GM12878 (cell line): ENCODE data around the gene RALGAPB. TPM values are rescaled to one million over a fixed set of nuclear protein-coding genes. Genes with fewer than 3 reads are reported as not detected.
"Not testable (repeated sequence)": the region's sequence is repeated elsewhere in the genome, so short reads cannot be mapped to it uniquely, and the experiment has no call there.

Source experiments
- ATAC-seq: fragments of 200-7000 bp; cut with Tn5 transposase; 3 replicates; pipeline ENCODE4 v1.9.1; 2020; ENCODE audit warnings: mild to moderate bottlenecking, moderate library complexity
- BruUV-seq: library from RNA; stranded (reverse); fragments of 400-500 nt; replicated peaks from 2 replicates; lab custom pipeline; 2021; lab: Mats Ljungman, UMichigan
- CTCF ChIA-PET: fragments of 300-600 bp; sonication (Branson Sonifier 250); formaldehyde crosslinking; extraction: SDS; loops from one replicate; lab custom pipeline; 2021; ENCODE audit warnings: inconsistent platforms; lab: Yijun Ruan, JAX
- POLR2A ChIA-PET: fragments of 350-600 bp; formaldehyde crosslinking; extraction: SDS; loops from one replicate; lab custom pipeline; 2021; ENCODE audit warnings: inconsistent platforms; lab: Charles Lee
- RAD21 ChIA-PET: fragments of 300-600 bp; sonication (Branson Sonifier 250); formaldehyde crosslinking; loops from one replicate; lab custom pipeline; 2023; ENCODE audit warnings: antibody characterized with exemption; ENCODE audit not compliant: unreplicated experiment; lab: Charles Lee
- SMC1A ChIA-PET: fragments of 300-600 bp; sonication (Branson Sonifier 250); formaldehyde crosslinking; loops from one replicate; lab custom pipeline; 2023; ENCODE audit not compliant: unreplicated experiment, uncharacterized antibody; lab: Charles Lee
- DNase-seq: peaks from one replicate; pipeline ENCODE4 v3.0.0-alpha.2; 2011; ENCODE audit warnings: low read depth, low spot score
- FAIRE-seq: peaks from 3 replicates; lab custom pipeline; 2011; peaks lifted over from hg19 to GRCh38; lab: Jason Lieb, UNC
- H2AFZ ChIP-seq: 2 replicates; pipeline ENCODE4 v1.6.0; 2011; ENCODE audit warnings: low read depth, low read length, control low read depth; ENCODE audit not compliant: control insufficient read depth
- H3K27ac ChIP-seq: 2 replicates; pipeline ENCODE4 v1.5.1; 2011; ENCODE audit warnings: control low read depth; ENCODE audit not compliant: control insufficient read depth, insufficient read depth
- H3K27me3 ChIP-seq, 2 experiments: replicated peaks in 1 of 2; 2 replicates each; pipeline versions ENCODE4 v1.6.0 to v1.6.1; 2011; ENCODE audit warnings: low read length in 1 of 2; ENCODE audit not compliant: control insufficient read depth in 2 of 2, insufficient read depth in 2 of 2
- H3K36me3 ChIP-seq, 2 experiments: 2 replicates each; pipeline ENCODE4 v1.5.1; 2011; ENCODE audit warnings: low read length in 1 of 2; ENCODE audit not compliant: control insufficient read depth in 2 of 2, insufficient read depth in 2 of 2
- H3K4me1 ChIP-seq: 2 replicates; pipeline ENCODE4 v1.6.1; 2011; ENCODE audit warnings: mild to moderate bottlenecking, low read length, moderate library complexity, mixed read lengths; ENCODE audit not compliant: control insufficient read depth, insufficient read depth
- H3K4me2 ChIP-seq: 2 replicates; pipeline ENCODE4 v1.6.0; 2011; ENCODE audit warnings: control low read depth; ENCODE audit not compliant: control insufficient read depth, insufficient read depth
- H3K4me3 ChIP-seq: fragments of 200-600 bp; sonication (generic); 2 replicates; pipeline ENCODE4 v1.5.1; 2016
- H3K79me2 ChIP-seq: 2 replicates; pipeline ENCODE4 v1.6.0; 2011; ENCODE audit warnings: low read length; ENCODE audit not compliant: control insufficient read depth, insufficient read depth
- H3K9ac ChIP-seq: 2 replicates; pipeline ENCODE4 v1.8.0; 2011; ENCODE audit warnings: low read length, control low read depth, mixed read lengths; ENCODE audit not compliant: control insufficient read depth, insufficient read depth
- H3K9me3 ChIP-seq: replicated peaks from 3 replicates; pipeline ENCODE4 v1.5.1; 2011; ENCODE audit warnings: mild to moderate bottlenecking, low read length; ENCODE audit not compliant: control insufficient read depth, insufficient read depth
- H4K20me1 ChIP-seq: 2 replicates; pipeline ENCODE4 v1.6.0; 2011; ENCODE audit not compliant: control insufficient read depth, insufficient read depth
- RFX5 ChIP-seq: IDR thresholded peaks from 2 replicates; pipeline ENCODE4 v1.6.1; 2011; ENCODE audit warnings: low read depth, low read length, improper control_type of control experiment
- WGBS: methylation state at CpG from one replicate; pipeline ENCODE4 v1.1.6; 2016; ENCODE audit warnings: low lambda C conversion rate; ENCODE audit not compliant: insufficient replicate concordance, insufficient coverage; ENCODE audit errors: missing lambda C conversion rate; 5-methylcytosine and 5-hydroxymethylcytosine counted together
- in situ Hi-C: fragments of 300-500 bp; cut with MboI; formaldehyde crosslinking; loops from 9 replicates; pipeline ENCODE4 v1.14.3; 2018; ENCODE audit warnings: mixed read lengths
- intact Hi-C: fragments of 100-400 bp; cut with micrococcal nuclease; formaldehyde crosslinking; loops from one replicate; pipeline ENCODE4 v1.14.2; 2022; ENCODE audit not compliant: unreplicated experiment
- polyA plus RNA-seq, 11 experiments: library from polyadenylated mRNA; depleted of rRNA in 4 of 11; unstranded in 6 of 11; stranded (reverse) in 5 of 11; fragments of >200 nt; fragmentation: Nextera tagmentation in 4 of 11; fragmentation: Illumina TruSeq in 1 of 11; extraction: Ambion mirVana in 4 of 11; extraction: Trizol in 1 of 11; gene quantifications; 1 replicate in 1 of 11; 2 replicates in 10 of 11; pipeline versions ENCODE4 v1.2.1 to v1.2.3, GENCODE V29; 2011 to 2016; ENCODE audit warnings: inconsistent platforms in 2 of 11, missing spikeins in 2 of 11, low read depth in 1 of 11
- total RNA-seq, 4 experiments: library from RNA; depleted of rRNA in 3 of 4; stranded (reverse); fragments of >200 nt in 3 of 4; fragmentation: Illumina TruSeq in 1 of 4; extraction: Trizol in 1 of 4; gene quantifications; 2 replicates each; pipeline versions ENCODE4 v1.2.1 to v1.2.3, GENCODE V29; 2013 to 2021

The RALGAPB gene
- total and polyA plus RNA-seq, 10 of the 15 experiments (the other 5 are each of a cell fraction or from before 2014, with no cell fraction given) = 3.7 to 23.2 (median 15.5) TPM

- ChIA-PET POLR2A (no interaction called here), RAD21 (no interaction called here), CTCF (no interaction called here), SMC1A (no interaction called here)
- no peak for ATAC-seq
- DNase-seq = no peak
- H3K4me2 ChIP-seq = no peak overlapping the region
- H3K79me2 ChIP-seq = no peaks in the 10 kb centered on the region
- H3K9ac ChIP-seq = no peak overlapping the region
- H3K9me3 ChIP-seq = no peaks in the 10 kb centered on the region
- intact Hi-C loops (no loop called here), in situ Hi-C loops (no loop called here)
- no TSS peak for BruUV-seq
- H3K27ac ChIP-seq = no peak overlapping the region
- peaks cover 2 to 16% of the 10 kb centered on the region in 2 experiments for H3K36me3 ChIP-seq
- H3K4me3 ChIP-seq = no peak overlapping the region
- no peaks in the 10 kb centered on the region for H3K4me1 ChIP-seq
- TF ChIP-seq RFX5 = no peak
- FAIRE-seq = no peak
- 99% methylated on average over 4 of the region's 4 CpGs for WGBS
- no peaks in the 10 kb centered on the region for H3K27me3 ChIP-seq
- no peak overlapping the region for H2AFZ ChIP-seq
- H4K20me1 ChIP-seq = no peaks in the 10 kb centered on the region
Measured at GRCh38 chr20:38505091-38505455, 32.4 kb downstream of the RALGAPB start.

DNA sequence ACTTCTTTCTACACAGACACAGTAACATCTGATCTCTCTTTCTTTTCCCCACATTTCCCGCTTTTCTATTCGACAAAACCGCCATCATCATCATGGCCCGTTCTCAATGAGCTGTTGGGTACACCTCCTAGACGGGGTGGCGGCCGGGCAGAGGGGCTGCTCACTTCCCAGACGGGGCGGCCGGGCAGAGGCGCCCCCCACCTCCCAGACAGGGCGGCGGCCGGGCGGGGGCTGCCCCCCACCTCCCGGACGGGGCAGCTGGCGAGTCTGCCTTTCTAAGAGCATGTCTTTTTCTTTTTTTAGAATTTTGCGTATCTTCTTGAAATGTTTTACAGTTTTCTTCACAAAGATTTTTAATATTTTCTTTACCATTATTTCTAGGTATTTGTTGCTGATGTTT is 39.1 kb downstream of the RALGAPB start:
- FAIRE-seq, H3K79me2 ChIP-seq, SMC1A ChIA-PET, H3K4me3 ChIP-seq, H3K9me3 ChIP-seq, H2AFZ ChIP-seq, RAD21 ChIA-PET, in situ Hi-C loops, H4K20me1 ChIP-seq, H3K9ac ChIP-seq, H3K4me1 ChIP-seq, H3K4me2 ChIP-seq, ATAC-seq, intact Hi-C loops, H3K27ac ChIP-seq, DNase-seq, CTCF ChIA-PET, H3K27me3 ChIP-seq, BruUV-seq: not testable (repeated sequence)
- peaks cover 2 to 12% of the 10 kb centered on the region in 2 experiments; a peak in 2 of 4 replicates for H3K36me3 ChIP-seq
- POLR2A ChIA-PET = interaction anchor here (0.6 kb wide), 2 partner anchors 266 to 418 kb away, joined by 3 read pairs; no protein-coding TSS in a partner anchor
- 97% methylated on average over 19 of the region's 19 CpGs for WGBS
